ENCODE measurements around the gene SASS6. TPM values are rescaled to one million over a fixed set of nuclear protein-coding genes. Genes with fewer than 3 reads are reported as not detected.

The SASS6 gene
- total RNA-seq, 2 donors from 2014 or later = 14.3 to 15.9 TPM

DNA sequence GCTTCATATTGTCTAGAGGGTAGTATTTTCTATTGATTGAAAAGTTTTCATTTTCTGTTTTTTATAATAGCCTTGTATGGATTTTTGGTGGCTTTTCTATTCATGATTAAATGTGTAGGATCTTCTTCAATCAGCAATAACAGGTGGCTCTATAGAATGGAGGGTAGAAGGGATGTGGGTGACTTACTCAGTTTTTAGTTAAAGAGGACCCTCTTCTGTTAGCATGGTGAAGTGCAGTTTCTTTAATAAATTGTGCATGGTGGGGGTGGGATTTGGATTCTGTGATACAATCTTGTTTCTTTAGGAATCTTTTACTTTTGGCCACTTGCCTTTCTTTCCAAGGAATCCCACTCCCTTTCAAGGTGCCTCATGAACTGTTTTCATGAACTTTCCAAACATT is 98.3 kb downstream of the SASS6 start:
- DNase-seq = no peak
- Mint-ChIP-seq H3K36me3 (ENCODE audit: insufficient read depth in 2 of 2) (peaks cover 14 to 15% of the 10 kb centered on the region in 2 donors), H3K27ac (peak overlapping the region; percentile 94), H3K27me3 (ENCODE audit: low read depth) (no peaks in the 10 kb centered on the region), H3K4me3 (peak overlapping the region in 1 of 2 donors; percentile 32), H3K9me3 (no peaks in the 10 kb centered on the region), H3K4me1 (ENCODE audit: low read depth) (peaks cover 35% of the 10 kb centered on the region)
- ATAC-seq (replicated peaks in 1 of 2) = no peak

Other genes starting within 250 kb of the SASS6 start
- 10 to 100 TPM; 17.2 to 19.2 TPM for gene SLC35A3, start 162.9 kb downstream of the SASS6 start, total RNA-seq
- 10 to 100 TPM; 19.9 to 24.4 TPM for gene TRMT13, start 233 bp upstream of the SASS6 start, total RNA-seq
- gene LRRC39, start 45.3 kb upstream of the SASS6 start, total RNA-seq = 1 to 10 TPM in 1 of 2 donors, under 1 TPM in 1; 0.86 to 1.3 TPM
- gene DBT, start 116.9 kb upstream of the SASS6 start, total RNA-seq = 10 to 100 TPM; 11.9 to 15.3 TPM
- 10 to 100 TPM; 81.6 to 81.9 TPM for gene RTCA, start 133.3 kb upstream of the SASS6 start, total RNA-seq
- gene CDC14A, start 219.6 kb upstream of the SASS6 start, total RNA-seq = 10 to 100 TPM; 17.8 to 24.1 TPM